Epithelial cell of esophagus (primary cell): ENCODE results near the gene PAEP.

Experiments
- DNase-seq: peaks from one replicate; pipeline ENCODE4 v3.0.0; 2010; ENCODE audit warnings: low read depth
- H3K4me3 ChIP-seq: 2 replicates; pipeline ENCODE4 v1.5.1; 2011; ENCODE audit warnings: mild to moderate bottlenecking, low read length, control low read depth
- TF ChIP-seq, protein P1 (sequence below): IDR thresholded peaks from 2 replicates; pipeline ENCODE4 v1.5.1; 2011; ENCODE audit warnings: low read depth, mild to moderate bottlenecking, low read length, control low read depth, inconsistent platforms; ENCODE audit not compliant: insufficient read depth; ENCODE audit errors: missing control alignments

Gene PAEP

DNA sequence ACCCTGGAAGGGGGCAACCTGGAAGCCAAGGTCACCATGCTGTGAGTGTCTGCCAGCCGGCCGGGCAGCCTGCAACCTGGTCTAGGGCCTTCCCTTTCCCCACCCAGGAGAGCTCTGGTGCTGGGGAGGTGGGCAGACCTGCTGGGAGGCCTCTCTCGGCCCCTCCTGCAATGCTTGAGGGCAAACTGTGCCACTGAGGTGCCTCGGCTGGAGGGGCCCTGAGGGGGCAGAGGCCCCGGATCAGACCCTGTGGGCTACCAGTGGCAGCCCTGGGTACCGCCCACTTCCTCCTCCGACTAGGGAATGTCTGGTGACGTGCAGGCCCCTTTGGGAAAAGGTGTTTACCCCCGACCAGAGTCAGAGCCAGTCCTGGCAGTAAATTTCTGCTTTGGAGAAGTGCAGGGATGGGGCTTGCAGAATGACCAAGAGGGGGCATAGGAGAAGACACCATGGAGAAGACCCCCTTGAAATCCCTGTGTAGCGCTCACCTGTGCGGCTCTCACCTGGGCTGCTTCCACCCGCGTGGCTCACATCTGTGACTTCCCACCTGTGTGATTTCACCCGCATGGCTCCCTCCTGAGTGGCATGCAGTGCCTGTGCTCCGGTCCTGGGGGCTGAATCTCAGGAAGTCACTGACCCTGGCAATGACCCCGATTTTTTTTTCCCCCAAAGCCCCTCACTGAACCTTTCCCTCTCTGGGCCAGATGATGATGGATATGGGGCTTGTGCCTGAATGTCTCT lies 39.2 kb upstream of the PAEP start:
- DNase-seq = no peak
- H3K4me3 ChIP-seq = no peak overlapping the region
- TF ChIP-seq, protein P1, sequence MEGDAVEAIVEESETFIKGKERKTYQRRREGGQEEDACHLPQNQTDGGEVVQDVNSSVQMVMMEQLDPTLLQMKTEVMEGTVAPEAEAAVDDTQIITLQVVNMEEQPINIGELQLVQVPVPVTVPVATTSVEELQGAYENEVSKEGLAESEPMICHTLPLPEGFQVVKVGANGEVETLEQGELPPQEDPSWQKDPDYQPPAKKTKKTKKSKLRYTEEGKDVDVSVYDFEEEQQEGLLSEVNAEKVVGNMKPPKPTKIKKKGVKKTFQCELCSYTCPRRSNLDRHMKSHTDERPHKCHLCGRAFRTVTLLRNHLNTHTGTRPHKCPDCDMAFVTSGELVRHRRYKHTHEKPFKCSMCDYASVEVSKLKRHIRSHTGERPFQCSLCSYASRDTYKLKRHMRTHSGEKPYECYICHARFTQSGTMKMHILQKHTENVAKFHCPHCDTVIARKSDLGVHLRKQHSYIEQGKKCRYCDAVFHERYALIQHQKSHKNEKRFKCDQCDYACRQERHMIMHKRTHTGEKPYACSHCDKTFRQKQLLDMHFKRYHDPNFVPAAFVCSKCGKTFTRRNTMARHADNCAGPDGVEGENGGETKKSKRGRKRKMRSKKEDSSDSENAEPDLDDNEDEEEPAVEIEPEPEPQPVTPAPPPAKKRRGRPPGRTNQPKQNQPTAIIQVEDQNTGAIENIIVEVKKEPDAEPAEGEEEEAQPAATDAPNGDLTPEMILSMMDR = no peak

GRCh38 chr9:135522931-135523330 lies 38.6 kb upstream of the PAEP start:
- no peak for DNase-seq
- TF ChIP-seq, protein P1 = no peak
- no peak overlapping the region for H3K4me3 ChIP-seq

GRCh38 chr9:135523521-135524129 lies 37.9 kb upstream of the PAEP start:
- no peak for DNase-seq
- TF ChIP-seq, protein P1 = no peak
- H3K4me3 ChIP-seq = no peak overlapping the region

DNA sequence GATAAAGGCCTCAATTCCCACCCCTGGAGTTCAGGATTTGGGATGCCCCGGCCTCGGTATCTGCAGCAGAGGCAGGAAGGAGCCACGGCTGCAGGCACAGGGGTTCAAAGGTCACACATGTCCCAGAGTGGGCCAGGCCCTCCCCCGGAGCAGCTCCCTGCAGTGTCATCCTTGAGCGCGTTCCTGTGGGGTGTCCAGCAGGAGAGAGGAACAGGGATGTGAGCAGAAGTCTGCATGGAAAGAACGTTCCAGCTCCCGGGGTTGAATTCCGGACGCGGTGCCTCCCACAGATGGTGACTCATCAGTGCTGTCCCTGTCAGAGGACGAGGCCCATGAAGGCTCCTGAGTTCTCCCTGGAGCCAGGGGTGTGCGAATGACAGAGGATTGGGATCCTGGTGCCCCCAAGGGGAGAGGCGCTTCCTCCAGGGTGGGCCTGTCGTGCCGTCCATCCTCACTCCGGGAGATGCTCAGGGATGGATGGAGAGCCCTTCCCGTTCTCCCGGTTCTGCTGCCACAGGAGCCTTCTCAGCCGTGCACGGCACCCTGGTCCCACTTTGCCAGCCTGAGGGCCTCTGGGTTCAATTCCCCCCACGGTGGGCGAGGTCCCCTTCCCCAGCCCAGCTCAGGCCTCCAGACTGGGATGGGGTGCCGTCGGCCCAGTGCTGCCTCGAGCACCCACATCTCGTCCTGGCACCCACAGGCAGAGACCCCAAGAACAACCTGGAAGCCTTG lies 37.3 kb upstream of the PAEP start:
- H3K4me3 ChIP-seq = no peak overlapping the region
- DNase-seq = no peak
- TF ChIP-seq, protein P1 = no peak

DNA sequence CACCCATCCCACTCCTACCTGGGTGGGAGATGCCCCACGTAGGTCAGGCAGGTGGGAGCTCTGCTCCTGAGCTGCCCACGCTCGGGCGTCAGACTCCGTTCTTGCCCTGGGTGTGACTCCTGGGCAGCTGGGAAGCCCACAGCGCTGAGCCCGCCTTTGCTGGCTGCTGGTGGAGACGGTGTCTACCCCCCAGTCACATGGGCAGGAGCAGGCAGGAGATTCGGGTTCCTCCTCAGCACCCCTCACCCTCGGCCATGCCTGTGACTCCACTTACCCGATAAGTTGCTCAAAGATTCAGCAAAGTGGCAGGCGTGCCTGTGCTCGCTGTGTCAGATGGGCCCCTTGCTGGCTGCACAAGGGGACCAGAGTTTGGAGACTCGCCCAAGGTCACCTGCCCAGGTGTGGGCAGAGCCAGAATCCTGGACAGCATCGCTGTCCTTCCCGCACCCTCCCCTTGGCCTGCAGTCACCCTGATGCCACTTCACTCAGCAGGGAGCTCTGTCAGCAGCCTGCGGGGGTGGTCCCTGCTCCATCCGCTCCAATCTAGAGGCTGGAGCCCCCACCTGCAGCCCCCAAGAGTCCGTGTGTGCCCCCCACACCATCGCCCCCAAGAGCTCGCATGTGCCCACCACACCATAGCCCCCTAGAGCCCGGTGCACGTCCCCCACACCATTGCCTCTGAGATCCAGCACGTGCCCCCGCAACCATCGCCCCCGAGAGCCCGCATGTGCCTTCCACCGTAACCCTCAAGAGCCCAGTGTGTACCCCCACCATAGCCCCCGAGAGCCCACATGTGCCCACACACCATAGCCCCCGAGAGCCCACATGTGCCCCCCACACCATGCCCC lies 36.1 kb upstream of the PAEP start:
- DNase-seq = no peak
- TF ChIP-seq, protein P1 = no peak
- no peak overlapping the region for H3K4me3 ChIP-seq

DNA sequence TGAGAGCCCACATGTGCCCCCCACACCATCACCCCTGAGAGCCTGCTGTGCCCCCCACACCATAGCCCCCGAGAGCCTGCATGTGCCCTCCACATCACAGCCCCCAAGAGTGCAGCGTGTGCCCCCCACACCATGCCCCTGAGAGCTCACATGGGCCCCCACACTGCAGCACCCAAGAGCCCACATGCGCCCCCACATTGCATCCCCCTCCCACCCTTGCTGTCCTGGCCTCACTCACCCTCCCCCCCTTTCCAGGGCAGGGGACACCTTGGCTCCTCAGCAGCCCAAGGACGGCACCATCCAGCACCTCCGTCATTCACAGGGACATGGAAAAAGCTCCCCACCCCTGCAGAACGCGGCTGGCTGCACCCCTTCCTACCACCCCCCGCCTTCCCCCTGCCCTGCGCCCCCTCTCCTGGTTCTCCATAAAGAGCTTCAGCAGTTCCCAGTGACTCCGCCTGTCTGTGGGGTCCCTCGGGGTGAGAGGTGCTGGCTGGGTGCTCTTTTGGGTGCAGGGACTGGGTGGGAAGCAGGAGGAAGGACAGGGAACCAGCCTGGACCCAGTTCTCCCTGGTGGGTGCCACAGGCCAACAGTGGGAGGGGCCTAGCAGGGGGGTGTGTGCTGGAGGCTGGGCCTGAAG lies 35.3 kb upstream of the PAEP start:
- TF ChIP-seq, protein P1 = no peak
- DNase-seq = no peak
- H3K4me3 ChIP-seq = no peak overlapping the region
